ENCODE data around the gene MBP. TPM values are rescaled to one million over a fixed set of nuclear protein-coding genes. Genes with fewer than 3 reads are reported as not detected.
A peak's percentile ranks its signal among the peaks of the same experiment; 100 is the strongest.

MBP gene
- total RNA-seq, 2 donors from 2014 or later, result 43.0 to 65.8 TPM

DNA sequence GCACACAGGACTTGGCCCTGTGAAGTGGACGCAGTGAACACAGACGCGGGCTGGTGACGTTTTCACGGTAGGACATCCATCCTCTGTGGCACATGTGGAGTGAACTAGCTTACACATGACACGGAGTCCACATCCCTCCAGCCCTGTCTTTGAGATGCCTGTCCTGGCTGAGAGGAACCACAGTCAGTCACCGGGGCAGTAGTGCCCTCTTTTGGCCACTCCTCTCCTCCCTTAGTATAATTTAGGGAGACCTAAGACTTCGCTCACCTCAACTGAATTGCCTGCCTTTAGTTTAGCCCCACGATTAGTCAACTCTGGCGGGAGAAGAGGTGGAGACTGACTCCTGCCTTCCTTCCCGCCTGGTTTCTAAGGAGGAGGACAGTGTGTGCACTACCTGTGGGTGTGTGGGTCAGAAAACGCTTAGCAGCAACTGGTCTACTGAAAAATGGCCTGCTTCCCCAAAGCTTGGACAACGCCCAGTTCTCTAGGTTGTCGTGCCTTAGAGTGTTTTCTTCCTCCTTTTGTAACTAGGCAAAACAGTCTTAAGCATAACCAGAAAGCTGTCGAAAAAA is 70.6 kb downstream of the MBP start:
- H3K27me3 ChIP-seq, result no peaks in the 10 kb centered on the region
- TF ChIP-seq, protein P1, sequence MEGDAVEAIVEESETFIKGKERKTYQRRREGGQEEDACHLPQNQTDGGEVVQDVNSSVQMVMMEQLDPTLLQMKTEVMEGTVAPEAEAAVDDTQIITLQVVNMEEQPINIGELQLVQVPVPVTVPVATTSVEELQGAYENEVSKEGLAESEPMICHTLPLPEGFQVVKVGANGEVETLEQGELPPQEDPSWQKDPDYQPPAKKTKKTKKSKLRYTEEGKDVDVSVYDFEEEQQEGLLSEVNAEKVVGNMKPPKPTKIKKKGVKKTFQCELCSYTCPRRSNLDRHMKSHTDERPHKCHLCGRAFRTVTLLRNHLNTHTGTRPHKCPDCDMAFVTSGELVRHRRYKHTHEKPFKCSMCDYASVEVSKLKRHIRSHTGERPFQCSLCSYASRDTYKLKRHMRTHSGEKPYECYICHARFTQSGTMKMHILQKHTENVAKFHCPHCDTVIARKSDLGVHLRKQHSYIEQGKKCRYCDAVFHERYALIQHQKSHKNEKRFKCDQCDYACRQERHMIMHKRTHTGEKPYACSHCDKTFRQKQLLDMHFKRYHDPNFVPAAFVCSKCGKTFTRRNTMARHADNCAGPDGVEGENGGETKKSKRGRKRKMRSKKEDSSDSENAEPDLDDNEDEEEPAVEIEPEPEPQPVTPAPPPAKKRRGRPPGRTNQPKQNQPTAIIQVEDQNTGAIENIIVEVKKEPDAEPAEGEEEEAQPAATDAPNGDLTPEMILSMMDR (IDR thresholded peaks at IDR 0.05), result no peak
- peaks cover 7% of the 10 kb centered on the region for H3K4me1 ChIP-seq
- no peaks in the 10 kb centered on the region for H3K9me3 ChIP-seq
- no peaks in the 10 kb centered on the region for H3K36me3 ChIP-seq
- DNase-seq, result no peak
- H3K4me3 ChIP-seq, result no peak overlapping the region
- intact Hi-C loops (cut with DNase I), result no loop called here
- peak overlapping the region; percentile 70 for H3K27ac ChIP-seq
- no peak overlapping the region for H3K9ac ChIP-seq (ENCODE audit: low read depth in 2 of 2, low read length in 2 of 2)

DNA sequence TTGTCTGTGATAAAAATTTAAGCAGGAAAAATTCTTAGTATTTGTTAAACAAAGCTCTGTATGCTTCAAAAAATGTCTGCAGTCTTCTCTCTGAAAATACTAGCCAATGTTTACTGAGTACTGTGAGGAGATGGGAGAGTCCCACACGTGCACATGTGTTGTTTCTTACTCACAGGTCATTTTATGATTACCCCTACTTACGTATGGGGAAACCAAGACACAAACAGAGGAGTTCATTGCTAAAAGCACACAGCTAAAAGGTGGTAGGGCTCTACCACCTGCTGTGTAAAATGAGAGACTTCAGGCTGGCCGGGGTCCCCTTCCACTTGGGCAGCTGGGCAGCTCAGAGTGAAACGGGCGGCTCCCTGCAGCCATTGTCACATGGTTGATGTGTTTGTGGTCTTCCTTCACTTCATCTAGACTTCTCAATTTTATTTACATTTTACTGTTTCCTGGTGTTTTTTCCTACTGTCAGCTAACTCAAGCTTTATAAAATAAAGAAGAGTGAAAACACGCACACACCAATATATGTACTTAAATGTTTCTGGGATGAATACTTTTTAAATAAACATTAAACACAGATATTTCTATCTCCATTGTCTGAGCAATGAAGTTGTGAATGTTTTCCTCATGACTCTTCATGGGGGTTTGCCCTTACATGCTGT is 71.2 kb downstream of the MBP start:
- TF ChIP-seq, protein P1 (IDR thresholded peaks at IDR 0.05), result no peak
- no peak for DNase-seq
- no peak overlapping the region for H3K9ac ChIP-seq (ENCODE audit: low read depth in 2 of 2, low read length in 2 of 2)
- no peaks in the 10 kb centered on the region for H3K9me3 ChIP-seq
- H3K4me3 ChIP-seq, result no peak overlapping the region
- peak overlapping the region; percentile 70 for H3K27ac ChIP-seq
- no peaks in the 10 kb centered on the region for H3K27me3 ChIP-seq
- no peaks in the 10 kb centered on the region for H3K36me3 ChIP-seq
- peaks cover 5% of the 10 kb centered on the region for H3K4me1 ChIP-seq
- intact Hi-C loops (cut with DNase I), result no loop called here

DNA sequence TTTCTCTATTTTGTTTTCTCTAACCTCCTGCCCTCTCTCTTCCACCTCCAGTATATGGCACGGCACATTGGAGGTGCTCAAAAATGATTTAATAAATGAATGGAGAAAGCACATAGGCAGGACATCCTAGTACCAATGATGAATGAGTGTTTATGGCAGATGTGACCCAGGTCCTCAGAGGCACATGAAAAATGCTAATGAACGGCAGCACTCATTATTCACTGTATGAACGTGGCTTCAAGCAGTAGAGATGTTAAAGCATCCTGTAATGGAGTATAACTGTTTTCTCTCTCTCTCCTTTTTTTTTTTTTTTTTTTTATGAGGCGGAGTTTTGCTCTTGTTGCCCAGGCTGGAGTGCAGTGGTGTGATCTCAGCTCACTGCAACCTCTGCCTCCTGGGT is 72.4 kb downstream of the MBP start:
- intact Hi-C loops (cut with DNase I), result no loop called here
- Histone ChIP-seq H3K27ac (no peak overlapping the region), H3K9ac (ENCODE audit: low read depth in 2 of 2, low read length in 2 of 2) (no peak overlapping the region), H3K4me3 (no peak overlapping the region), H3K27me3 (no peaks in the 10 kb centered on the region), H3K36me3 (no peaks in the 10 kb centered on the region), H3K4me1 (peaks cover 9% of the 10 kb centered on the region), H3K9me3 (no peaks in the 10 kb centered on the region)
- no peak for DNase-seq
- TF ChIP-seq, protein P1 (IDR thresholded peaks at IDR 0.05), result no peak

DNA sequence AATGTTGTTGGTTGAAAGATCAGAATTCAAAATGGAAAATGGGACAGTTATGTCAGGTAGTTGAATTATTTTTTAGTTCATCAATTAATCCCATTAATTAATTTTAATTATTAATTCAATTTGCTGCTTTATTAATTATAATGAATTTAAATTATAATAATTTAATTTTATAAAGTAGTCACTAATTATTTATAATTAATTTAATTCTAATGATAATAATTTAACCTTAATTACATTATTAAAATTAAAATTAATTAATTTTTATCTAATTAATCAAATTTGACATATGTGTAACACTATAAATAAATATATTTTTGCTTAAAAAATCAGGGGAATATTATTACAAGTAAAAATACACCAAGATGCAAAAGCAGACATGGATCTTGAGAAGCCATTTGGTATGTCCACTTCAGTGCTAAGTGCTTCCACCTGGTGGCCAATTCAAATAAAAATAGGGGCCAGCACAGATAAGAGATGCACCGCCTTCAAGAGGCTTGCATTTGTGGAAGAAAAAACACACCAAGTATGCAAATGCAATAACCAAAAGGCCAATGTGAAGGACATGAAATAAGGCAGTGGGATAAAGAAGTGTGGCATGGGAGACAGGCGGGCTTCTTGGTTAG is 73.2 kb downstream of the MBP start:
- TF ChIP-seq, protein P1 (IDR thresholded peaks at IDR 0.05), result peak; percentile 46
- no peak overlapping the region for H3K4me3 ChIP-seq
- no peak overlapping the region for H3K9ac ChIP-seq (ENCODE audit: low read depth in 2 of 2, low read length in 2 of 2)
- no peak for DNase-seq
- no peaks in the 10 kb centered on the region for H3K27me3 ChIP-seq
- peaks cover 9% of the 10 kb centered on the region for H3K4me1 ChIP-seq
- intact Hi-C loops (cut with DNase I), result loop anchor here (5.0 kb wide), 1 partner anchor 57 kb away; no protein-coding TSS in a partner anchor
- no peaks in the 10 kb centered on the region for H3K9me3 ChIP-seq
- no peak overlapping the region for H3K27ac ChIP-seq
- no peaks in the 10 kb centered on the region for H3K36me3 ChIP-seq

DNA sequence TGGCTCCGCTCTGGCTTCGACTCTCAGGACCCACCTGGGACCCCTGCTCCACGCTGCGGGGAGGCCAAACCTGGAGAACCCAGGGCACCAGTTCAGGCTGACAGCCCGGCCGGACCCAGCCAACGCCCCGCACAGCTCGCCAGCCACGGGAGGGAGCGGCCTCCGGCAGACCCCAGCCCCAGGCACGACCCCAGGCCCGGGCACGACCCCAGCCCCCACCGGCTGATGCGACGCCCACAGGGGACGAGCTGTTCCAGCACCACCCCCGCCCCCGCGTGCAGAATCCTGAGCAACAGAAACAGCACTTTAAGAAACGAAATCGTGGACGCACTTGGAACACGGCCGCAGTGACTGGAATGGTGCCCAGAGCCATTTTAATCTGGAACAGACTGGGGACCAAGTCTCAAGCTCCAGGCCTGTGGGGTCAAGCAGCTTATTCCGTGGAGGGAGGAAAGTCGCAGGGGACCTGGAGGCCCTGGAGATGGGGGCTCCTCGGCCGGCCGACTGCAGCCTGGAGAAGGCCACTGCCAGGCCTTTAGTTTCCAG is 74.2 kb downstream of the MBP start:
- no peak for DNase-seq
- Histone ChIP-seq H3K4me3 (no peak overlapping the region), H3K36me3 (no peaks in the 10 kb centered on the region), H3K9ac (ENCODE audit: low read depth in 2 of 2, low read length in 2 of 2) (no peak overlapping the region), H3K27me3 (no peaks in the 10 kb centered on the region), H3K27ac (no peak overlapping the region), H3K9me3 (no peaks in the 10 kb centered on the region), H3K4me1 (peaks cover 9% of the 10 kb centered on the region)
- TF ChIP-seq, protein P1 (IDR thresholded peaks at IDR 0.05), result no peak
- intact Hi-C loops (cut with DNase I), result loop anchor here (5.0 kb wide), 1 partner anchor 56 kb away; no protein-coding TSS in a partner anchor
